NCI-H1436 treated with DMSO at 0.1 percent for 48 hours (cell line): ENCODE measurements around the gene ANKRD36C.
"Not testable (repeated sequence)": the region's sequence is repeated elsewhere in the genome, so short reads cannot be mapped to it uniquely, and the experiment has no call there.

Source experiments
- DNase-seq: peaks from one replicate; lab custom pipeline; 2025; lab: John Stamatoyannopoulos, UW

Gene ANKRD36C

GRCh38 chr2:95991351-95992094, at the start of gene ANKRD36C:
TSS of gene ANKRD36C (minus strand) at chr2:95991824. CDS start at chr2:95991708, 116 bp downstream.
- DNase-seq: not testable (repeated sequence)

GRCh38 chr2:96035554-96035953, 43.9 kb upstream of the ANKRD36C start:
- DNase-seq: not testable (repeated sequence)

GRCh38 chr2:96034792-96035191, 43.2 kb upstream of the ANKRD36C start, which contains the start of gene GPAT2:
TSS of gene GPAT2 (minus strand) at chr2:96034916. CDS start at chr2:96032359, 2,557 bp downstream.
- DNase-seq: not testable (repeated sequence)

- DNase-seq: not testable (repeated sequence)
Observed at GRCh38 chr2:96033997-96034396, 42.4 kb upstream of the ANKRD36C start.

GRCh38 chr2:96027725-96028325, 36.2 kb upstream of the ANKRD36C start:
- not testable (repeated sequence) for DNase-seq

- not testable (repeated sequence) for DNase-seq
Observed at GRCh38 chr2:96025755-96026154, 34.1 kb upstream of the ANKRD36C start.

GRCh38 chr2:96025194-96025492, 33.5 kb upstream of the ANKRD36C start:
- DNase-seq: no peak

- no peak for DNase-seq
Observed at GRCh38 chr2:96024336-96025193, 32.9 kb upstream of the ANKRD36C start.

- not testable (repeated sequence) for DNase-seq
Observed at GRCh38 chr2:96023701-96024100, 32.1 kb upstream of the ANKRD36C start.

GRCh38 chr2:96022701-96023447, 31.2 kb upstream of the ANKRD36C start:
- DNase-seq: not testable (repeated sequence)

- DNase-seq: not testable (repeated sequence)
Observed at GRCh38 chr2:96022126-96022525, 30.5 kb upstream of the ANKRD36C start.

- not testable (repeated sequence) for DNase-seq
Observed at GRCh38 chr2:96021142-96021541, 29.5 kb upstream of the ANKRD36C start.

- DNase-seq: not testable (repeated sequence)
Observed at GRCh38 chr2:96019909-96020590, 28.4 kb upstream of the ANKRD36C start.

GRCh38 chr2:96016321-96016720, 24.7 kb upstream of the ANKRD36C start:
- DNase-seq: not testable (repeated sequence)

GRCh38 chr2:96012792-96013264, 21.2 kb upstream of the ANKRD36C start:
- DNase-seq: not testable (repeated sequence)

GRCh38 chr2:96012086-96012791, 20.6 kb upstream of the ANKRD36C start:
- DNase-seq: not testable (repeated sequence)

- not testable (repeated sequence) for DNase-seq
Observed at GRCh38 chr2:96011129-96011455, 19.5 kb upstream of the ANKRD36C start.

GRCh38 chr2:96010320-96011128, 18.9 kb upstream of the ANKRD36C start:
- DNase-seq: not testable (repeated sequence)

- not testable (repeated sequence) for DNase-seq
Observed at GRCh38 chr2:96009833-96010232, 18.2 kb upstream of the ANKRD36C start.

- not testable (repeated sequence) for DNase-seq
Observed at GRCh38 chr2:96008051-96008450, 16.4 kb upstream of the ANKRD36C start.
